HL-60 (cell line): ENCODE measurements around the gene DELE1.

ENCODE experiments used
- DNase-seq, 2 experiments: peaks; one replicate each; pipeline ENCODE4 v3.0.0-alpha.2; 2010 to 2020; ENCODE audit warnings: low read depth in 1 of 2, low spot score in 1 of 2
- H3K27ac ChIP-seq: fragments of 250-450 bp; sonication (Bioruptor Pico); replicated peaks from 2 replicates; pipeline ENCODE4 v1.5.1; 2020; ENCODE audit warnings: mild to moderate bottlenecking, moderate library complexity
- H3K27me3 ChIP-seq: fragments of 250-450 bp; sonication (Bioruptor Pico); 2 replicates; pipeline ENCODE4 v1.5.1; 2021; ENCODE audit warnings: mild to moderate bottlenecking, moderate library complexity; ENCODE audit not compliant: insufficient read depth, poor library complexity, severe bottlenecking
- H3K4me3 ChIP-seq: replicated peaks from 2 replicates; pipeline ENCODE4 v1.5.1; 2011; ENCODE audit warnings: mild to moderate bottlenecking, control low read depth, low read length; ENCODE audit not compliant: insufficient read depth
- GABPA ChIP-seq: IDR thresholded peaks from 2 replicates; pipeline ENCODE4 v1.6.1; 2012; ENCODE audit warnings: low read depth
- POLR2AphosphoS5 ChIP-seq: IDR thresholded peaks from 2 replicates; pipeline ENCODE4 v1.6.1; 2012; ENCODE audit warnings: low read depth
- REST ChIP-seq: IDR thresholded peaks from 2 replicates; pipeline ENCODE4 v1.6.1; 2012; ENCODE audit warnings: low read depth; ENCODE audit not compliant: insufficient replicate concordance
- SPI1 ChIP-seq: IDR thresholded peaks from 2 replicates; pipeline ENCODE4 v1.6.1; 2012; ENCODE audit warnings: low read depth, mild to moderate bottlenecking, borderline replicate concordance
- TF ChIP-seq, protein P1 (sequence below): IDR thresholded peaks from one replicate; pipeline ENCODE4 v1.5.1; 2011; ENCODE audit warnings: low read length, control low read depth, inconsistent platforms; ENCODE audit not compliant: insufficient read depth

DELE1 gene

DNA sequence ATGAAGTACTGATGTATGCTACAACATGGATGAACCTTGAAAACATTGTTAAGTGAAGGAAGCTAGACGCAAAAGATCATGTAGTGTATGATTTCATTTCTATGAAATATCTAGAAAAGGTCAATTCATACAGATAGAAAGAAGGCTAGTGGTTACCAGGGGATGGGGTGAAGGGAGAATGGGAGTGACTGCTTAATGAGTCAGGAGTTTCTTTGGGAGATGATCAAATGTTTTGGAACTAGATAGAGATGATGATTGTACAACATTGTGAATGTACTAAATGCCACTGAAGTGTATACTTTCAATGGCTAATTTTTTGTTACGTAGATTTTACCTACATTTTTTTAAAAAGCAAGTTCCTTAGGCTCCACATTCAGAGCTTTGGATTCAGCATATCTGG is 14.9 kb upstream of the DELE1 start:
- TF ChIP-seq GABPA: no peak
- no peak for TF ChIP-seq SPI1
- TF ChIP-seq POLR2AphosphoS5: no peak
- no peak for TF ChIP-seq REST
- TF ChIP-seq, protein P1, sequence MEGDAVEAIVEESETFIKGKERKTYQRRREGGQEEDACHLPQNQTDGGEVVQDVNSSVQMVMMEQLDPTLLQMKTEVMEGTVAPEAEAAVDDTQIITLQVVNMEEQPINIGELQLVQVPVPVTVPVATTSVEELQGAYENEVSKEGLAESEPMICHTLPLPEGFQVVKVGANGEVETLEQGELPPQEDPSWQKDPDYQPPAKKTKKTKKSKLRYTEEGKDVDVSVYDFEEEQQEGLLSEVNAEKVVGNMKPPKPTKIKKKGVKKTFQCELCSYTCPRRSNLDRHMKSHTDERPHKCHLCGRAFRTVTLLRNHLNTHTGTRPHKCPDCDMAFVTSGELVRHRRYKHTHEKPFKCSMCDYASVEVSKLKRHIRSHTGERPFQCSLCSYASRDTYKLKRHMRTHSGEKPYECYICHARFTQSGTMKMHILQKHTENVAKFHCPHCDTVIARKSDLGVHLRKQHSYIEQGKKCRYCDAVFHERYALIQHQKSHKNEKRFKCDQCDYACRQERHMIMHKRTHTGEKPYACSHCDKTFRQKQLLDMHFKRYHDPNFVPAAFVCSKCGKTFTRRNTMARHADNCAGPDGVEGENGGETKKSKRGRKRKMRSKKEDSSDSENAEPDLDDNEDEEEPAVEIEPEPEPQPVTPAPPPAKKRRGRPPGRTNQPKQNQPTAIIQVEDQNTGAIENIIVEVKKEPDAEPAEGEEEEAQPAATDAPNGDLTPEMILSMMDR: no peak
- no peak for DNase-seq
- Histone ChIP-seq H3K27ac (no peak overlapping the region), H3K27me3 (no peaks in the 10 kb centered on the region), H3K4me3 (no peak overlapping the region)

DNA sequence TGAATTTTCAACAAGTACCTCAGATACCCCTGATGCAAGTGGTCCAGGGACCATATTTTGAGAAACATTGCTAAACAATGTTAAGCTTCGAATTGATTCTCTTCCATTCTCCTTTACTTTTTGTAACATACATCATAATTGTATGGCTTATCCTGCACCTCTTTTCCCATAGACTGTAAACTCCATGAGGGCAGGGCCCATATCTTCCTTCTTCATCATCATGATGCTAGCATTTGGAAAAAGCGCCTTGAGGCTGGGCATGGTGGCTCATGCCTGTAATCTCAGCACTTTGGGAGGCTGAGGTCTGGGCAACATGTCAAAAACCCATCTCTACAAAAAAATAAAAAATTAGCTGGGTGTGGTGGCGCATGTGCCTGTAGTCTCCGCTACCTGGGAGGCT is 14.5 kb upstream of the DELE1 start:
- no peak for DNase-seq
- Histone ChIP-seq H3K27me3 (no peaks in the 10 kb centered on the region), H3K27ac (no peak overlapping the region), H3K4me3 (no peak overlapping the region)
- no peak for TF ChIP-seq REST
- TF ChIP-seq, protein P1: no peak
- no peak for TF ChIP-seq GABPA
- no peak for TF ChIP-seq POLR2AphosphoS5

- Histone ChIP-seq H3K4me3 (no peak overlapping the region), H3K27ac (no peak overlapping the region), H3K27me3 (no peaks in the 10 kb centered on the region)
- TF ChIP-seq, protein P1: no peak
- no peak for TF ChIP-seq SPI1
- no peak for TF ChIP-seq REST
- no peak for TF ChIP-seq POLR2AphosphoS5
- no peak for TF ChIP-seq GABPA
- DNase-seq: no peak
Measured at GRCh38 chr5:141910271-141910673, 13.4 kb upstream of the DELE1 start.
